HG03025 (cell line): Measurements from ENCODE around the gene MSLN.

Experiments used
- ATAC-seq: cut with Tn5 transposase; IDR thresholded peaks from one replicate; pipeline ENCODE4 v1.9.1; 2021; ENCODE audit warnings: mild to moderate bottlenecking, moderate library complexity; ENCODE audit not compliant: unreplicated experiment, low FRiP score

The MSLN gene

DNA sequence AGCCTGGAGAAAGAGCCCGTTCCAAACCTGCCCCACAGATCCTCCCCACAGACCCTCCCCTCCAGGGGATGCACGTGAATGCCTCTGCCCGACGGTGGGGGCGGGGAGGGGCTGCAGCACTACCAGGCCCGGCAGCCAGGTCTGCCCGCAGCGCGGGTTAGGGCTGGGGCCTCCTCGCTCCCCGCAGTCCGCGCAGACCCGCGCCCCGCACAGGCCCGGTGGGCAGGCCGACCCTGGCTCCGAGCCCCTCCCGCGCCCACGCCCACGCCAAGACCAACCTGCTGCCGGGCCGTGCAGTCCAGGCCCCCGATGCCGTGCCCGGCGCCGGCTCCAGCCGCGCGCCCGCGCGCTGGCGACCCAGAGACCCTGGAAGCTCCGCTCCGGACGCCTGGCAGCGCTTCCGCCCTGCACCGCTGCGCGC lies 27.5 kb downstream of the MSLN start, which contains the start of gene RPUSD1:
Gene RPUSD1, minus strand, starts transcription at position 404 of the 421 bp plus-strand sequence. CDS start 644 bp downstream, outside the sequence.
- peak; percentile 18 for ATAC-seq

DNA sequence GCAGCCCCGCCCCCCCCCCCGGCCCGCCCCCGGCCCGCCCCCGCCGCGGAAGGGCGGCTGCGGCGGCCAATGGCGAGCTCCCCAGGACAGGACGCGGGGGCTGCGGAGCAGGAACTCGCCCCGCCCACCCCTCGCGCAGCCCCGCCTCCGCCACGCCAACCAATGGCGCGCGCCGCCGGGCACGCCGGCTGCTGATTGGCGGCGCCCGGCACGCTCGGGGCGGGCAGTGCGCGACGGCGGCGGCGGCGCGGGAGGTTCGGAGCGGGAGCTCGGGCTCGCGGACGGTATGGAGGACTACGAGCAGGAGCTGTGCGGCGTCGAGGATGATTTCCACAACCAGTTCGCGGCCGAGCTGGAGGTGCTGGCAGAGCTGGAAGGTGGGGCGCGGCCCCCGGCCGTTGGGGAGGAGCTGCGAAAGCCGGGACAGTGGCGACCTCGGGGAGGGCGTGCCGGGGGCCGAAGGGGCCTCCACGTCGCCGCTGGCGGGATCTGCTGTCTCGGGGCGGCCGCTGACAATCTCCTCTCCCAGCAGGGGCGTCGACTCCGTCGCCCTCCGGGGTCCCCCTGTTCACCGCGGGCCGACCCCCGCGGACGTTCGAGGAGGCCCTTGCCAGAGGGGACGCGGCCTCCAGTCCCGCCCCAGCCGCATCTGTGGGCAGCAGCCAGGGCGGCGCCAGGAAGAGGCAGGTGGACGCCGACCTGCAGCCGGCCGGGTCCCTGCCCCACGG lies 28.0 kb downstream of the MSLN start, which contains the start of gene CHTF18:
Gene CHTF18, plus strand, starts transcription at position 222 of the 728 bp plus-strand sequence. Its CDS starts 65 bp downstream, at position 287.
- ATAC-seq, result peak; percentile 44

DNA sequence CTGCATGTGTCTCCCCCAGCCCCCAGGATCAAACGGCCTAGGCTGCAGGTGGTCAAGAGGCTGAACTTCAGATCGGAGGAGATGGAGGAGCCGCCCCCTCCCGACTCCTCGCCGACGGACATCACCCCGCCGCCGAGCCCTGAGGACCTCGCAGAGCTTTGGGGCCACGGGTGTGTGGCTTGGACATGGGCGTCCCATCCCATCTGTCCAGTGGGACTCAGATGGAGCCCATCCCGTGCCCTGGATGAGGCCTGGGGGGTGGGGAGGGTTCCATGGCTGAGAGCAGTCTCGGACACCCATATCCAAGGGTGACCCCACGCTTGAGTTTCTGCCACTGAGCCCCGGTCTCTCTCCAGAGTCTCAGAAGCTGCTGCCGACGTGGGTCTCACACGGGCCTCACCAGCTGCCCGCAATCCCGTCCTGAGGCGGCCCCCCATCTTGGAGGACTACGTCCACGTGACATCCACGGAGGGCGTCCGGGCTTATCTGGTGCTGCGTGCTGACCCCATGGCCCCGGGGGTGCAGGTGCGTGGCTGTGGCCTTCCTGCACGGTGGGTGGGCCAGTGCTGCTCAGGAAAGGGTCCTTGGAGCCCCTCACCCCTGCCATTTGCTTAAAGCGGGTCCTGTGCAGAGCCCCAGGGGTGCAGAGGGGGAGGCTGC lies 28.8 kb downstream of the MSLN start:
- no peak for ATAC-seq

DNA sequence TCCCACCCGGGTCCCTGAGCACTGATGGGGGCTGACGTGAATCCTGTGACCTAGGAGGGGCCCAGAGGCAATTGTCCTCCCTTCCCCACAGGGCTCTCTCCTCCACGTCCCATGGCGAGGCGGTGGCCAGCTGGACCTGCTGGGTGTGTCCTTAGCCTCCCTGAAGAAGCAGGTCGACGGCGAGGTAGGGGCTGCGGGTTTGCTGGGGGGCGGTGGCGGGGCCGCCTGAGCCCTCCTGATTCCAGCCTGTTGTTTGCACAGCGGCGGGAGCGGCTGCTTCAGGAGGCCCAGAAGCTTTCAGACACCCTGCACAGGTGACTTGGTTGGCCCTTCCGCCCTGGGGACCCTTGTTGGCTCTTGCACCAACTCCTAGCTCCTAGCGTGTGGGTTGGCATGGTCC lies 29.6 kb downstream of the MSLN start:
- ATAC-seq, result no peak

DNA sequence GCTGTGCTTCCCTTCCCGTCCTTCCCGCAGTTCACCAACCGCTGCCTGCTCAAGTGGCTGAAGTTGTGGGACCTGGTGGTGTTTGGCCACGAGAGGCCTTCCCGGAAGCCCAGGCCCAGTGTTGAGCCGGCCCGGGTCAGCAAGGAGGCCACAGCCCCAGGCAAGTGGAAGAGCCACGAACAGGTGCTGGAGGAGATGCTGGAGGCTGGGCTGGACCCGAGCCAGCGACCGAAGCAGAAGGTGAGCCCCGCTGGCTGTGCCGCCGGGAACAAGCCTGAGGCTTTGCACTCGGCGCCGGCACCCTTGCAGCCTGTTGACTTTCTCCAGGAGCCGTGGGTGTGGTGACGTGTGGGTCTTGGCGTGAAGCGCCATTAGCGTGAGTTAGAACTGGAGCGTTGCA lies 30.6 kb downstream of the MSLN start:
- ATAC-seq, result no peak

DNA sequence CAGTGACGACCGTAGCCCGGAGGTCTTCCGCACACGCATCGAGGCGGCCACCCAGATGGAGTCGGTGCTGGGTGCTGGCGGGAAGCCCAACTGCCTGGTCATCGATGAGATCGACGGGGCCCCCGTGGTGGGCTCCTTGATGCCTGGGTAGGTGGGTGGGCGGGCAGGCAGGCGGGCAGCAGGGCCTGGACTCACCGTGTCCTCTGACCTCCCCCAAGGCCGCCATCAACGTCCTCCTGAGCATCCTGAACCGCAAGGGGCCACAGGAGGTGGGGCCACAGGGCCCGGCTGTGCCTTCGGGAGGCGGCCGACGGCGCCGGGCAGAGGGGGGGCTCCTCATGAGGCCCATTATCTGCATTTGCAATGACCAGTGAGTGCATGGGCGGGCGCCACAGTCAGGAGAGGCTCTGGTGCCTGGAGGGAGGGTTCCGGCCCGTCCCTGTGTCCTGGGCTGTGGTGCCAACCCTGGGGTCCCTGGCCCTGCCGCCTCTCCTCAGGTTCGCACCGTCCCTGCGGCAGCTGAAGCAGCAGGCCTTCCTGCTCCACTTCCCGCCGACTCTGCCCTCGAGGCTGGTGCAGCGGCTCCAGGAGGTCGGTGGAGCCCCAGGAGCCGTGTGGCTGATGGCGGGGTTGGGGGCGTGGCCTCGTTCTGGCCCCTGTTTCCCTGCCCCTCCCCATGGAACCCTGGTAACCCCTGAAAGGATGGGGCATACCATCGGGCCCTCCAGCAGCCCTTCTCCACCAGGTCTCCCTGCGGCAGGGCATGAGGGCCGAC lies 31.9 kb downstream of the MSLN start:
- no peak for ATAC-seq

DNA sequence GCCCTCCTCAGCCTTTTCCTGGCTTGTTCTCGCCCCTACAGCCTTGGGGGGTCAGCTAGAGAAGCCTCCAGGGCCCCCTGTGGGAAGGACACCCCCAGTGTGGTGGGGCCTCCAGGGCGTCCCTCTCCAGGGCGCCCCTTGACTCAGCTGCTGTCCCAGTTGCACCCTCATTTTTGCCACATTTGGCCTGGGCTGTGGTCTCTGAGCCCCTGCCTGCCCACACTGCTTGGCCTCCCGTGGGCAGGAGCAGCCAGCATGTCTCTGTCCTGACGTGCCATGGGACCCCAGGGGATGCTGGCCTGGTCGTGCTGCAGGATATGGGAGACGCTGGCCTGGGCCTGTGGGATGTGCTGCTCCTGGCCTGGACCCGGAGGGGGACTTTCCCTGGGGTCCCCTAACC lies 32.9 kb downstream of the MSLN start:
- no peak for ATAC-seq

DNA sequence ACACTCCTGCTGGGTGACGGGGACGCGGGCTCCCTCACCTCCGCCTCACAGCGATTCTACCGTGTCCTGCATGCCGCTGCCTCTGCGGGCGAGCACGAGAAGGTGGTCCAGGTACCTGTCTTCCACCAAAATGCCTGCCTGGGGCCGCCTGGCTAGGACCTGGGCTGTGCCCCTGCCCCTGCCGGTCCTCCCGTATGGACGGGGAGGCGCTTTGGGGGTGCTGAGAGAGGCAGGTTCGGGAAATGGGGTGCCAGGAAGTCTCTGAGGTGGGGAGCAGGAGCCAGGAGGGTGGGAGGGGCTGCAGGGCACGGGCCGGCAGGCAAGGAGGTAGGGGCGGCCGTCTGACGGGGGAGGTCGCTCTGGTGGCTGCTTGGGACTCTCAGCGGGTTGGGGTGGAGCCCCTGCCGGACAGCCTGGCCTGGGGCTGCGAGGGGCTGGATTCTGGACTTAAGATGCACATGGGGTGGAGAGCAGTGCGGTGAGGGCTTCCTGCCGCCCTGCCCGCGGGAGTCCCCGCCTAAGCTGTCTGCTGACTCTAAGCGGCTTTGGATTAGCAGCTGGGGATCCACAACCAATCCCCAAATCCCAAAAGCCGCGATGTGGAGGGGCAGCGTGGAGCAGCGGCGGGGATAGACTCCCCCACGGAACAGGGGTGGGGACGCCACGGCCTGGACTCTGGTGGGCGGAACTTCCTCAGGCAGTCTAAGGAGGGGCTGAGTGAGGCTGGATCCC lies 33.7 kb downstream of the MSLN start:
- ATAC-seq, result no peak

DNA sequence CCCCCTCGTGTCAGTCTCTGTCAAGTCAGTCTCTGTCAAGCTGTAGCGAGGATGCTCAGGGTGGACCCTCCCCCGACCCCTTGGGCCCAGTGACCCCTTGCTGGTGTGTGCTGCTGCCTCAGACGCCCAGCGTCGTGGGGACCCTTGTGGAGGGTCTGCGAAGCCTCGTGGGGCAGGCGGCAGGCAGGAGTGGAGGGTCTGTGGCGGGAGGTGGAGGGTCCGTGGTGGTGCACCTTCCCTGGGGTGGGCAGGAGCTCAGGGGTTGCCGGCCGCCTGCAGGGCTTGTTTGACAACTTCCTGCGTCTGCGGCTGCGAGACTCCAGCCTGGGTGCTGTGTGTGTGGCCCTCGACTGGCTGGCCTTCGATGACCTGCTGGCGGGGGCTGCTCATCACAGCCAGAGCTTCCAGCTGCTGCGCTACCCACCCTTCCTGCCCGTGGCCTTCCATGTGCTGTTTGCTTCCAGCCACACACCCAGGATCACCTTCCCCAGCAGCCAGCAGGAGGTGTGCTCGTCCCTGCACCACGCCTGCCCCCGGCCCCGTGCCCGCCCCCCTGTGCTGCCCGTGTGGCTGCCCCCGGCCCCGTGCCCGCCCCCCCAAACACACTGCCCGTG lies 34.4 kb downstream of the MSLN start:
- no peak for ATAC-seq

DNA sequence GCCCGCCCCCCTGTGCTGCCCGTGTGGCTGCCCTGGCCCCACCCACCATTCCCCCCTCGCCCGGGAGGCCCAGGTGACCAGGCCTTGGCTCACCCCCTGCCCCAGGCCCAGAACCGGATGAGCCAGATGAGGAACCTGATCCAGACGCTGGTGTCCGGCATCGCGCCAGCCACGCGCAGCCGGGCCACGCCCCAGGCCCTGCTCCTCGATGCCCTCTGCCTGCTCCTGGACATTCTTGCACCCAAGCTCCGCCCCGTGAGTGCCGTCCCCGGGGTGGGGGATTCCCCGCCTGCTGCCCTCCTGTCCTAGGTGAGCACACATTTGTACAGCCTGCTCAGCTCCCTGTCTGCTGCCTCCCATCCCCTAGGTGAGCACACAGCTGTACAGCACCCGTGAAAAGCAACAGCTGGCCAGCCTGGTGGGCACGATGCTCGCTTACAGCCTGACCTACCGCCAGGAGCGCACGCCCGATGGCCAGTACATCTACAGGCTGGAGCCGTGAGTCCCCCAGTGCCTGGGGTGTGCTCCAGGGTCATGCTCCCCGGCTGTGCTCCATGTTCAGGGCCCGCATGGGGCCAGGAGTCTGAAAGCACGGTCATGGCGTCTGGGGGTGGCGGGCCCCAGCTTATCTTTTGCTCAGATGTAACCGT lies 35.2 kb downstream of the MSLN start:
- ATAC-seq, result no peak

DNA sequence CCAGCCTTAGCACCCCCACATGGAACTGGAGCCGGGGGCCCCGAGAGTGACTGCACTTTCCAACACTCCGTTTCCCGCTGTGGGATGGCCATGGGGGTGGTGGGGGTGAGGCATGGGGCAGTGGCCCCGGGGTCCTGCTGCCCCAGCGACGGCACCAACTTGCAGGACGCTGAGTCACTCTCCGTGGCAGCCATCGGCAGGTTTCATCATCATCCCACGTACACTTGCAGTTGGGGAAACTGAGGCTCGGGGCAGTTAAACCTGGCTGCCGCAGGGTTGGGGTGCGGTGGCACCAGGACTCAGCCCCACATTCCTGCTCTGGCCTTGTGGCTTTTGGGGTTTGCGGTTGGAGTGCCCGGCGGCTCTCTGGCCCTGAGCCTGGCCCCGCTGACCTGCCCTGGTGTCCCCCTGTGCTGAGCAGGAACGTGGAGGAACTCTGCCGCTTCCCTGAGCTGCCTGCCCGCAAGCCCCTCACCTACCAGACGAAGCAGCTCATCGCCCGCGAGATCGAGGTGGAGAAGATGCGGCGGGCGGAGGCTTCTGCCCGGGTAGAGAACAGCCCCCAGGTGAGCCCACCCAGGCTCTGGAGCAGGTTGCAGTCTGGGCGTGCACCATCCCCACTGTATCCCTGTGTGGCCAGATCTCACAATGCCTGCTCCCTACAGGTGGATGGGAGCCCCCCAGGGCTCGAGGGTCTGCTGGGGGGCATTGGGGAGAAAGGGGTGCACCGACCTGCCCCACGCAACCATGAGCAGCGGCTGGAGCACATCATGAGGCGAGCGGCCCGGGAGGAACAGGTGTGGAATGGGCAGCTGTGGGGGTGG lies 36.0 kb downstream of the MSLN start:
- ATAC-seq, result no peak

DNA sequence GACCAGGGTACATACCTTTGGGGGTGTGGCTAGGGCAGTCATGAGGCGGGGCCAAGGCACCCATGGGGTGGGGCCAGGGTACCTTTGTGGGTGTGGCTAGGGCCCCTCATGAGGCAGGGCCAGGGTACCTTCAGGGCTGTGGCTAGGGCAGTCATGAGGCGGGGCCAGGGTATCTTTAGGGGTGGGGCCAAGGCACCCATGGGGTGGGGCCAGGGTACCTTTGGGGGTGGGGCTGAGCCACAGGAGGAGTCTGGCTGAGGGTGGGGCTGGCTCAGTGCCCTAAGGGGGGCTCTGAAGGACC lies 36.5 kb downstream of the MSLN start:
- no peak for ATAC-seq

DNA sequence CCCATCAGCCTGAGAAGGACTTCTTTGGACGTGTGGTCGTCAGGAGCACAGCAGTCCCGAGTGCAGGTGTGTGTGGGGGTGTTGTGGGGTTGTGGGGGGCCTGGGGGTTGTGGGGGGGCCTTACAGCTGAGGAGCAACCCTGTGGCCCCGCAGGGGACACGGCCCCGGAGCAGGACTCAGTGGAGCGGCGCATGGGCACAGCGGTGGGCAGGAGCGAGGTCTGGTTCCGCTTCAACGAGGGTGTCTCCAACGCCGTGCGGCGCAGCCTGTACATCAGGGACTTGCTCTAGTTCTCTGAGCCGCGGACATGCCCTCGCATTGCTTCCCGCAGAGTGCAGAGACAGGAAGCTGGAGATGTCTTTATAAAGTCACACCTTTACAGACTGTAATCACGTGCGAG lies 37.2 kb downstream of the MSLN start:
- no peak for ATAC-seq

DNA sequence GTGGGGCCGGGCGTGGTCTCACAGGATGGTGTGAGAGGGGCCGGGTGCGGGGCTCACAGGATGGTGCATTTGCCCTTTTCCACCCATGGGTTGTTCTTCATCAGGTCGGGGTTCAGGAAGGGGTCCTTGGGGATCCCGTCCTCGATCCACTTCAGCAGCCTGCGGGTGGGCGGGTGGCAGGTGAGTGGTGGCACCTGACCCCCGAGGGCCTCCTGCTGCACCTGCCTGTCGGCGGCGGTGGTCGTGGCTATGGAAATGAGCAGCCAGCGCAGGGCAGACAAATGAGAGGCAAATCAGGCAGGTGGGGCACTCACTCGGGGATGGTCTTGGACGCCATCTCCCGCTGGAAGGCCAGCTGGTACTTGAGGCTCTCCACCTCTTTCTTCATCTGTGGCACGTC lies 38.1 kb downstream of the MSLN start:
- no peak for ATAC-seq

DNA sequence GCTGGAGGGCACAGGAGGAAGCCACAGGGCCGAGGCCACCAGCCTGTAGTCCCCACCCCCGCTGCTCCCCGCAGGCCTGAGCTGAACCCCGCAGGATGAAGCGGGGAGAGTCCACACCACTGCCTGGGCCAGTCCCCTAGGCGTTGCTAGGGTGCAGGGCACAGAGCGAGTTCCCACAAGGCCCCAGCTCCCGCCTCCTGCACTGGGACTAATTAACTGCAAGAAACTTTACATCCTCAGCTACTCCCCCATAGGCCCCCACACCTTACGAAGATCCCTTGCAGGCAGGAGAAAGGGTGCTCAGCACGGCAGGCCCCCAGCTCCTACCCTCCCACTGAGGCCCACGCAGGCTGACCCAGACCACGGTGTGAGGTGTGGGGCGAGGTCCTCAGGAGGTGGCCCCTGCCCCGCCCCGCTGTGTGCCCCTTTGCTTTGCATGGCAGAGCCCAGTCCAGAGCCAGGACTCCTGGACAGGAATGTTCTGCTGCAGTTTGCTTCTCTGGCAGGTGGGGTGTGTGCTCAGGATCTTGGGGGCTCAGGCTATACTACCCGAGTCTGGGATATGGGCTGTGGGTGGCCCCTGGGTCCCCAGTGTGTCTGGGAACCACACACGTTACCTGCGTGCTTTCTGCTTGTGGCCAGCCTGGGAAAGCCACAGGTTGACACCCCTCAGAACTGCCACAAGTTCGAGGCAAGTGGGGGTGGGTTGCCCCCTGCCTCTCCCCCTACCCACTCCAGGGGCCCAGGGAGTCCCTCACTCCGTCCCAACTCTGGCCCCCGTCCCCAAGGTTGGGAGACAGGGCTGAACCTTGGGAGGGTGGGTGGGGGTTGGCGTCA lies 38.8 kb downstream of the MSLN start:
- ATAC-seq, result no peak

DNA sequence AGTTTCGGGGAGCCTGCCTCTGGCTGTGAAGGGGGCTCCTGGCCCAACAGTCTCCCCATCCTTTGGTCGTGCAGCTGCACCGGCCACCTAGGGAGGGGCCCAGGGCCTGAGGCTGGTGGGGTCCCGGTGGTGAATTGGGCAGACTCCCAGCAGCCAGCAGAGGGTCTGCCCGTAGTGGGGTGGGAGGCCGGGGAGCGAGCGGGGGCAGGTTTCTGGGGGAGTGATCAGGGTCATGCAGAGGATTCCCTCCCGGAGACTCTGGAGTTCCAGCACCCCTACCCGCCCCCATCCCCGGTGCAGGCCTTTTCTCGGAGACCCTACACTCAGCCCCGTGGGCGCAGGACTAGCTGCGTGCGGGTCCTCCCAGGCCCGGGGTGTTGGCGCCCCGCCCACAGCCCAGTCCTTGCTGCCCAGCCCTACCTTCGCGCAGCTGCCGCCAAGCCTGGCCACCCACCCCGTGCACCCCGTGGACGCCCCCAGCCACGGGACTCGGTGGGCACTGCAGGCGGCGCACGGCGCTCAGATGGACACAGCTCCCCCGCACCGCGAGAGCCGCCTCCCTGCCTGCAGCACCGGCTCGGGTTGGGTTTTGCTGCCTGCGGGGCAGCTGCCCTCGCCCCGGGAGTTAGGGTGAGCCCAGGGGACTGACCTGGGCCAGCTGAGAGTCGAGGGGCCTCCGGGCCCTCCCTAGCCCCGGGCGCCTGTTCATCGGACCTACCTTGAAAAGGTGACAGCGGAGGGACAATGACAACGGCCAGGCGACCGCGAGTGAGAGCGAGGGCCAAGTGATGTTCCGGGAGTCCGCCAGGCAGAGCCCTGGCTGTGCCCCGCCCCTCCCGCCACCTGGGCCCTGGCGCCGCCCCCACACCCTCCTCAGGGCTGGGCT lies 39.7 kb downstream of the MSLN start, which contains the start of gene GNG13:
Gene GNG13, minus strand, starts transcription at position 787 of the 886 bp plus-strand sequence. CDS start 1,657 bp downstream, outside the sequence.
- no peak for ATAC-seq
